Gastroesophageal sphincter (tissue), 4 donors: ENCODE data around the gene IL4R. TPM values are rescaled to one million over a fixed set of nuclear protein-coding genes. Genes with fewer than 3 reads are reported as not detected.

ENCODE experiments used
- ATAC-seq: fragments of 150-250 bp; one replicate; pipeline ENCODE4 v1.9.1; 2016; ENCODE audit warnings: mild to moderate bottlenecking, moderate library complexity
- H3K27ac ChIP-seq, 4 donors: fragments of 200-600 bp; sonication (generic) in 3 of 4; 1 replicate in 3 of 4; 2 replicates in 1 of 4; pipeline ENCODE4 v1.5.1; 2016 to 2019
- H3K27me3 ChIP-seq: fragments of 200-600 bp; sonication (generic); one replicate; pipeline ENCODE4 v1.5.1; 2019
- H3K36me3 ChIP-seq, 2 donors: fragments of 200-600 bp; sonication (generic); one replicate each; pipeline ENCODE4 v1.5.1; 2019; ENCODE audit warnings: control low read depth in 1 of 2
- H3K4me1 ChIP-seq, 3 donors: fragments of 200-600 bp; sonication (generic); 1 replicate in 2 of 3; 2 replicates in 1 of 3; pipeline ENCODE4 v1.5.1; 2016 to 2019; ENCODE audit warnings: control low read depth in 2 of 3
- H3K4me3 ChIP-seq, 2 donors: fragments of 200-600 bp; sonication (generic); one replicate each; pipeline ENCODE4 v1.5.1; 2019; ENCODE audit warnings: mild to moderate bottlenecking in 1 of 2, moderate library complexity in 1 of 2
- H3K9me3 ChIP-seq, 3 donors: fragments of 200-600 bp; sonication (generic); one replicate each; pipeline ENCODE4 v1.5.1; 2017 to 2019; ENCODE audit warnings: control low read depth in 2 of 3
- EP300 ChIP-seq: sonication (generic); formaldehyde crosslinking; IDR thresholded peaks from one replicate; pipeline ENCODE4 v1.6.1; 2017; ENCODE audit warnings: antibody characterized with exemption, mild to moderate bottlenecking
- POLR2A ChIP-seq, 2 donors: fragments of 450-650 bp; IDR thresholded peaks; one replicate each; pipeline ENCODE4 v1.6.1; 2017; ENCODE audit warnings: antibody characterized with exemption in 2 of 2, mild to moderate bottlenecking in 2 of 2, moderate library complexity in 1 of 2
- POLR2AphosphoS5 ChIP-seq: sonication (generic); formaldehyde crosslinking; IDR thresholded peaks from one replicate; pipeline ENCODE4 v1.6.1; 2017; ENCODE audit warnings: antibody characterized with exemption
- WGBS, 2 donors: methylation state at CpG; one replicate each; pipeline ENCODE4 v1.1.5; 2018; ENCODE audit warnings: low coverage in 1 of 2; 5-methylcytosine and 5-hydroxymethylcytosine counted together
- total RNA-seq, 4 donors: library from RNA; depleted of rRNA; stranded (reverse); fragments of >200 nt; gene quantifications; one replicate each; pipeline ENCODE4 v1.1.0, GENCODE V29; 2016
- TF ChIP-seq, protein P1 (sequence below), 4 experiments: fragments of 200-600 bp in 2 of 4; fragments of 450-650 bp in 2 of 4; sonication (generic) in 1 of 4; IDR thresholded peaks; one replicate each; pipeline ENCODE4 v1.5.1; 2017 to 2019; ENCODE audit warnings: antibody characterized with exemption in 4 of 4, mild to moderate bottlenecking in 2 of 4, moderate library complexity in 2 of 4

The IL4R gene
- total RNA-seq, 4 donors from 2014 or later, result 72.3 to 212 (median 110) TPM

DNA sequence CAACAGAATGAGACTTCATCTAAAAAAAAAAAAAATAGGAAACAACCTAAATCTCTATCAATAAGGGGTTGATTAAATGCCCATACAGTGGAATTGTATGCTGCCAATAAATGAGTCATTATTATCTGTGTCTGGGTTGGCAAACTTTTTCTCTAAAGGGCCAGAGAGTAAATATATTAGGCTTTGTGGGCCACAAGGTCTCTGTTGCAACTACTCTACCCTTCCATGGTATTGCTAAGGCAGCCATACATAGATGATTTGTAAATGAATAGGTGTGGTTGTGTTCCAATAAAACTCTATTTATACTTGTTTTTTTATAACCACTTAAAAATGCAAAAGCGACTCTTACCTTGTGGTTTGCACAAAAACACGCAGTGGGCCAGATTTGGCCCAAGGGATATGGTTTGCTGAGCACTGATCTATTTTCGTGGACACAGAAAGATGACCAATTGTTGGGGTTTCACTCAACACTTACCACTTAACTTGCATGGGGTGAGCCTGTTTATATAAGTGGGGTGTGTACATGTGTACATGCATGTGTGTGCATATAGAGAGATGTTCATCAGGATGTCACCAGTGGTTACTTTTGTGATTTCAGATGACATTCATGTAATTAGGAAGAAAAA lies 12.4 kb upstream of the IL4R start:
- H3K9me3 ChIP-seq, result no peaks in the 10 kb centered on the region
- TF ChIP-seq POLR2AphosphoS5 (no peak), POLR2A (IDR thresholded peaks at IDR 0.05) (no peak), EP300 (no peak)
- TF ChIP-seq, protein P1, sequence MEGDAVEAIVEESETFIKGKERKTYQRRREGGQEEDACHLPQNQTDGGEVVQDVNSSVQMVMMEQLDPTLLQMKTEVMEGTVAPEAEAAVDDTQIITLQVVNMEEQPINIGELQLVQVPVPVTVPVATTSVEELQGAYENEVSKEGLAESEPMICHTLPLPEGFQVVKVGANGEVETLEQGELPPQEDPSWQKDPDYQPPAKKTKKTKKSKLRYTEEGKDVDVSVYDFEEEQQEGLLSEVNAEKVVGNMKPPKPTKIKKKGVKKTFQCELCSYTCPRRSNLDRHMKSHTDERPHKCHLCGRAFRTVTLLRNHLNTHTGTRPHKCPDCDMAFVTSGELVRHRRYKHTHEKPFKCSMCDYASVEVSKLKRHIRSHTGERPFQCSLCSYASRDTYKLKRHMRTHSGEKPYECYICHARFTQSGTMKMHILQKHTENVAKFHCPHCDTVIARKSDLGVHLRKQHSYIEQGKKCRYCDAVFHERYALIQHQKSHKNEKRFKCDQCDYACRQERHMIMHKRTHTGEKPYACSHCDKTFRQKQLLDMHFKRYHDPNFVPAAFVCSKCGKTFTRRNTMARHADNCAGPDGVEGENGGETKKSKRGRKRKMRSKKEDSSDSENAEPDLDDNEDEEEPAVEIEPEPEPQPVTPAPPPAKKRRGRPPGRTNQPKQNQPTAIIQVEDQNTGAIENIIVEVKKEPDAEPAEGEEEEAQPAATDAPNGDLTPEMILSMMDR (IDR thresholded peaks at IDR 0.05), result no peak
- H3K4me3 ChIP-seq, result no peak overlapping the region
- no peak overlapping the region for H3K27ac ChIP-seq
- H3K27me3 ChIP-seq, result no peaks in the 10 kb centered on the region
- H3K4me1 ChIP-seq, result peaks cover 0 to 8% (median 0%) of the 10 kb centered on the region in 3 donors
- ATAC-seq, result no peak
- 93% methylated on average over 3 of the region's 3 CpGs for WGBS, 2 donors
- H3K36me3 ChIP-seq, result no peaks in the 10 kb centered on the region

DNA sequence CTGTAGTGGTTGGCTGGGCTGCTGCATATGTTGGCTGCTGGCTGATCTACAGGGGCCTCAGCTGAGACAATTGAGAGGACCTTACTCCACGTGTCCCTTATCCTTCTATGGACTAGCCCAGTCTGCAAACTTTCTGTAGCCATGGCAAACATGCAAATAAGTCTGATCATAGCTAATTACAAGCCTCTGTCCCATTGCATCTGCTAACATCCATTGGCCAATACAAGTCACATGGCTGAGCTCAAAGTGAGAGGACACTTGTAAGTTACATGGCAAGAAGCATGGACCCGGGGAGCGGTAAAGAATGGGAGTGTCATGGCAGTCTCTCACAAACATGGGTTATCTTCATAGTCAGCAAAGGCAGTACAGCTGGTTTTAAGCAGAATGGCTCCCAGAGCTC lies 11.6 kb upstream of the IL4R start:
- 100% methylated on average over 2 of the region's 3 CpGs; no CpG with 5 or more reads in 1 of the 2 donors for WGBS, 2 donors
- H3K36me3 ChIP-seq, result no peaks in the 10 kb centered on the region
- no peak overlapping the region for H3K27ac ChIP-seq
- H3K4me1 ChIP-seq, result peaks cover 0 to 8% (median 0%) of the 10 kb centered on the region in 3 donors
- no peak for ATAC-seq
- no peaks in the 10 kb centered on the region for H3K9me3 ChIP-seq
- TF ChIP-seq EP300 (no peak), POLR2AphosphoS5 (no peak), POLR2A (IDR thresholded peaks at IDR 0.05) (no peak)
- TF ChIP-seq, protein P1 (IDR thresholded peaks at IDR 0.05), result no peak
- no peak overlapping the region for H3K4me3 ChIP-seq
- no peaks in the 10 kb centered on the region for H3K27me3 ChIP-seq

DNA sequence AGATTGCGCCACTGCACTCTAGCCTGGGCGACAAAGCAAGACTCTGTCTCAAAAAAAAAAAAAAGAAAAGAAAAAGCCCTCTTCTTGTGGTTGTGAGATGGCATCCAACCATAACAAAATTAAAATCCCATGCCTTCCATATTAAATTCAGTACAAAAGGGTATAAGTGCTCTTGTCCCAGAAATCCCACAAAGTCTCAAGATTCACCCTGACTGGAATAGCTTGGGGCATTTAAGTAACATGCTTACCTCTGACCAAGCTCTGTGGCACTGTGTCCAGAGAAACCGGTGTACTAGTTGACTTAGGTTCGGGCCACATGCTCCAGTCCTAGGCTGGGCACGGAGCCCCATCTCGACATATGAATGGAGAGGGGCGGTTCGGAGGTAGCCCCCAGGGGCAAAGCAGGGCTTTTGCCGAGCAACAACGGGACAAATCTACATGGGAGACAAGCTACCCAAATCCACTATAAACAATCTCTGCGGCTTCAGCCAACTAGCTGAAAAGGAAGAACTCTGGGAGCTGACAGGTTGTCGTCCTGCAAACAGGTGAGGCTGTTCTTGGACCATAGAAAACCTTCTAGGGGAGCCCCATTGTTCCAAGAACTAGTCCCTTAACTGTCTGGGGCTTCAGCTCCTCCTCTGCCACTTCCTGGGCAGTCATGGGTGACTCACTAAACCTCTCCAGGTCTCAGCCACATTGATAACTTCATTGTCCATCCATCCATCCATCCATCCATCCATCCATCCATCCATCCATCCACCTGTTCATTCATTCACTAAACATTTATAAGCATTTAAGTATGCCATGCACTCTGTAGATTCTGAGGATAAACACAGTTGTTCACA lies 10.3 kb upstream of the IL4R start:
- no peak for ATAC-seq
- peaks cover 0 to 8% (median 0%) of the 10 kb centered on the region in 3 donors for H3K4me1 ChIP-seq
- no peaks in the 10 kb centered on the region for H3K9me3 ChIP-seq
- WGBS, 2 donors, result 40 to 74% methylated on average over 2 to 9 of the region's 12 CpGs
- no peak overlapping the region for H3K27ac ChIP-seq
- no peaks in the 10 kb centered on the region for H3K36me3 ChIP-seq
- TF ChIP-seq, protein P1 (IDR thresholded peaks at IDR 0.05), result no peak
- TF ChIP-seq EP300 (no peak), POLR2A (IDR thresholded peaks at IDR 0.05) (no peak), POLR2AphosphoS5 (no peak)
- no peak overlapping the region for H3K4me3 ChIP-seq
- H3K27me3 ChIP-seq, result no peaks in the 10 kb centered on the region

DNA sequence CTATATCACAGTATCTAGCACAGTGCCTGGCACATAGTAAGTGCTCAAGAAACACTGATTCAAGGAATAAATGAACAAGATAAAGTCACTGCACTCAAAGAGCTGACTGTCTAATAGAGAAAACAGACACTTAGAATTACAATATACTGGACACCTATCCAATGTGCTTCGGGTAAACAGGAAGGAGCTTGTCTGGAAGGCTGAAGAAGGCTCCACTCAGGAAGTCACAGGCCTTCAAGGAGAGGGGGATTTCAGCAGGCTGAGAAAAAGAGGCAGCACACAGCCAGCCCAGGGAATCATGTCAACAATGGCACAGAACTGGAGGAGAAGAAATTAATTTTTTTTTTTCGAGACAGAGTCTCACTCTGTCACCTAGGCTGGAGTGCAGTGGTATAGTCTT lies 9.7 kb upstream of the IL4R start:
- 63 to 70% methylated on average over 1 to 2 of the region's 2 CpGs for WGBS, 2 donors
- H3K27ac ChIP-seq, result no peak overlapping the region
- H3K4me3 ChIP-seq, result no peak overlapping the region
- no peak for ATAC-seq
- H3K4me1 ChIP-seq, result peaks cover 0 to 8% (median 0%) of the 10 kb centered on the region in 3 donors
- H3K9me3 ChIP-seq, result no peaks in the 10 kb centered on the region
- TF ChIP-seq POLR2AphosphoS5 (no peak), EP300 (no peak), POLR2A (IDR thresholded peaks at IDR 0.05) (no peak)
- TF ChIP-seq, protein P1 (IDR thresholded peaks at IDR 0.05), result no peak
- no peaks in the 10 kb centered on the region for H3K36me3 ChIP-seq
- H3K27me3 ChIP-seq, result no peaks in the 10 kb centered on the region
